WTC11 (cell line): ENCODE results near the gene SETDB1. TPM values are rescaled to one million over a fixed set of nuclear protein-coding genes. Genes with fewer than 3 reads are reported as not detected.
A peak's percentile ranks its signal among the peaks of the same experiment; 100 is the strongest.

Source experiments
- ATAC-seq: fragments of 200-7000 bp; cut with Tn5 transposase; 2 replicates; pipeline ENCODE4 v1.10.0; 2021; ENCODE audit warnings: mild to moderate bottlenecking, moderate library complexity
- CTCF ChIA-PET: fragments of 300-600 bp; sonication (Branson Sonifier 250); formaldehyde crosslinking; loops from one replicate; lab custom pipeline; 2021; ENCODE audit warnings: antibody characterized with exemption; lab: Charles Lee
- POLR2A ChIA-PET: fragments of 350-600 bp; sonication (Branson Sonifier 250); formaldehyde crosslinking; loops from one replicate; lab custom pipeline; 2021; ENCODE audit warnings: antibody characterized with exemption; lab: Charles Lee
- DNase-seq: peaks from one replicate; pipeline ENCODE4 v3.0.0; 2021; ENCODE audit warnings: low spot score
- H3K27ac Mint-ChIP-seq: 2 replicates; pipeline ENCODE4 v1.8.0; 2021; ENCODE audit warnings: mixed read lengths
- H3K27me3 Mint-ChIP-seq: 2 replicates; pipeline ENCODE4 v1.8.0; 2021; ENCODE audit warnings: low read depth, mild to moderate bottlenecking, moderate library complexity, mixed read lengths
- H3K36me3 Mint-ChIP-seq: 2 replicates; pipeline ENCODE4 v1.8.0; 2021; ENCODE audit warnings: mixed read lengths
- H3K4me1 Mint-ChIP-seq: 2 replicates; pipeline ENCODE4 v1.8.0; 2022; ENCODE audit warnings: mixed read lengths
- H3K4me3 Mint-ChIP-seq: 2 replicates; pipeline ENCODE4 v1.8.0; 2021; ENCODE audit warnings: mild to moderate bottlenecking, moderate library complexity, mixed read lengths
- H3K9me3 Mint-ChIP-seq: 2 replicates; pipeline ENCODE4 v1.8.0; 2021; ENCODE audit warnings: mixed read lengths
- ELF4 ChIP-seq: sonication (generic); formaldehyde crosslinking; IDR thresholded peaks from 2 replicates; pipeline ENCODE4 v1.8.1; 2022; ENCODE audit warnings: low read depth, mild to moderate bottlenecking, moderate library complexity, missing genetic modification reagents
- ESRRA ChIP-seq: sonication (generic); formaldehyde crosslinking; IDR thresholded peaks from 2 replicates; pipeline ENCODE4 v1.8.1; 2022; ENCODE audit warnings: mild to moderate bottlenecking, missing genetic modification reagents, borderline replicate concordance
- GTF2I ChIP-seq: fragments of 250-450 bp; sonication (Bioruptor Pico); conservative IDR thresholded peaks from 2 replicates; pipeline ENCODE4 v1.4.0; 2021; ENCODE audit warnings: mild to moderate bottlenecking
- IRF1 ChIP-seq: sonication (generic); formaldehyde crosslinking; IDR thresholded peaks from 2 replicates; pipeline ENCODE4 v1.8.0; 2023; ENCODE audit warnings: missing genetic modification reagents
- JAZF1 ChIP-seq: fragments of 250-450 bp; sonication (Bioruptor Pico); IDR thresholded peaks from 2 replicates; pipeline ENCODE4 v1.9.0; 2021; ENCODE audit warnings: moderate library complexity, mild to moderate bottlenecking, inconsistent platforms
- NFE2L1 ChIP-seq: sonication (generic); formaldehyde crosslinking; IDR thresholded peaks from 2 replicates; pipeline ENCODE4 v1.8.1; 2023; ENCODE audit warnings: missing genetic modification reagents
- OVOL2 ChIP-seq: fragments of 250-450 bp; sonication (Bioruptor Pico); IDR thresholded peaks from 2 replicates; pipeline ENCODE4 v1.9.0; 2021; ENCODE audit warnings: mild to moderate bottlenecking, borderline replicate concordance
- SOX15 ChIP-seq: fragments of 250-450 bp; sonication (Bioruptor Pico); IDR thresholded peaks from 2 replicates; pipeline ENCODE4 v1.9.0; 2021; ENCODE audit warnings: mild to moderate bottlenecking
- SP1 ChIP-seq: sonication (generic); formaldehyde crosslinking; conservative IDR thresholded peaks from 2 replicates; pipeline ENCODE4 v1.8.1; 2022; ENCODE audit warnings: missing genetic modification reagents
- ZNF121 ChIP-seq: sonication (generic); formaldehyde crosslinking; IDR thresholded peaks from 2 replicates; pipeline ENCODE4 v1.8.0; 2023; ENCODE audit warnings: missing genetic modification reagents
- ZNF138 ChIP-seq: sonication (generic); formaldehyde crosslinking; conservative IDR thresholded peaks from 2 replicates; pipeline ENCODE4 v1.8.1; 2022; ENCODE audit warnings: mild to moderate bottlenecking, moderate library complexity, missing genetic modification reagents
- ZNF281 ChIP-seq: sonication (generic); formaldehyde crosslinking; IDR thresholded peaks from 2 replicates; pipeline ENCODE4 v1.8.0; 2023; ENCODE audit warnings: mild to moderate bottlenecking, missing genetic modification reagents
- ZNF396 ChIP-seq: fragments of 250-450 bp; sonication (Bioruptor Pico); IDR thresholded peaks from 2 replicates; pipeline ENCODE4 v1.8.0; 2021; ENCODE audit warnings: mild to moderate bottlenecking, moderate library complexity, borderline replicate concordance
- ZNF425 ChIP-seq: fragments of 250-450 bp; sonication (Bioruptor Pico); conservative IDR thresholded peaks from 2 replicates; pipeline ENCODE4 v1.9.0; 2021; ENCODE audit warnings: mild to moderate bottlenecking
- total RNA-seq: library from RNA; stranded (reverse); gene quantifications from 3 replicates; pipeline ENCODE4 v1.2.3, GENCODE V29; 2021
- TF ChIP-seq, protein P1 (sequence below): fragments of 250-450 bp; sonication (Bioruptor Pico); IDR thresholded peaks from 2 replicates; pipeline ENCODE4 v1.9.0; 2021; ENCODE audit warnings: mild to moderate bottlenecking, borderline replicate concordance
- TF ChIP-seq, protein P2 (sequence below): sonication (generic); formaldehyde crosslinking; IDR thresholded peaks from 2 replicates; pipeline ENCODE4 v1.8.0; 2022; ENCODE audit warnings: missing genetic modification reagents

SETDB1 gene
- total RNA-seq, 1 experiment from 2014 or later = 53.1 TPM

- TF ChIP-seq, protein P1, sequence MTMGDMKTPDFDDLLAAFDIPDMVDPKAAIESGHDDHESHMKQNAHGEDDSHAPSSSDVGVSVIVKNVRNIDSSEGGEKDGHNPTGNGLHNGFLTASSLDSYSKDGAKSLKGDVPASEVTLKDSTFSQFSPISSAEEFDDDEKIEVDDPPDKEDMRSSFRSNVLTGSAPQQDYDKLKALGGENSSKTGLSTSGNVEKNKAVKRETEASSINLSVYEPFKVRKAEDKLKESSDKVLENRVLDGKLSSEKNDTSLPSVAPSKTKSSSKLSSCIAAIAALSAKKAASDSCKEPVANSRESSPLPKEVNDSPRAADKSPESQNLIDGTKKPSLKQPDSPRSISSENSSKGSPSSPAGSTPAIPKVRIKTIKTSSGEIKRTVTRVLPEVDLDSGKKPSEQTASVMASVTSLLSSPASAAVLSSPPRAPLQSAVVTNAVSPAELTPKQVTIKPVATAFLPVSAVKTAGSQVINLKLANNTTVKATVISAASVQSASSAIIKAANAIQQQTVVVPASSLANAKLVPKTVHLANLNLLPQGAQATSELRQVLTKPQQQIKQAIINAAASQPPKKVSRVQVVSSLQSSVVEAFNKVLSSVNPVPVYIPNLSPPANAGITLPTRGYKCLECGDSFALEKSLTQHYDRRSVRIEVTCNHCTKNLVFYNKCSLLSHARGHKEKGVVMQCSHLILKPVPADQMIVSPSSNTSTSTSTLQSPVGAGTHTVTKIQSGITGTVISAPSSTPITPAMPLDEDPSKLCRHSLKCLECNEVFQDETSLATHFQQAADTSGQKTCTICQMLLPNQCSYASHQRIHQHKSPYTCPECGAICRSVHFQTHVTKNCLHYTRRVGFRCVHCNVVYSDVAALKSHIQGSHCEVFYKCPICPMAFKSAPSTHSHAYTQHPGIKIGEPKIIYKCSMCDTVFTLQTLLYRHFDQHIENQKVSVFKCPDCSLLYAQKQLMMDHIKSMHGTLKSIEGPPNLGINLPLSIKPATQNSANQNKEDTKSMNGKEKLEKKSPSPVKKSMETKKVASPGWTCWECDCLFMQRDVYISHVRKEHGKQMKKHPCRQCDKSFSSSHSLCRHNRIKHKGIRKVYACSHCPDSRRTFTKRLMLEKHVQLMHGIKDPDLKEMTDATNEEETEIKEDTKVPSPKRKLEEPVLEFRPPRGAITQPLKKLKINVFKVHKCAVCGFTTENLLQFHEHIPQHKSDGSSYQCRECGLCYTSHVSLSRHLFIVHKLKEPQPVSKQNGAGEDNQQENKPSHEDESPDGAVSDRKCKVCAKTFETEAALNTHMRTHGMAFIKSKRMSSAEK (CRISPR knock-in tag) = no peak
- TF ChIP-seq ZNF138 (CRISPR knock-in tag) (no peak), ZNF425 (CRISPR knock-in tag) (no peak)
Observed at GRCh38 chr1:150909585-150910180, 16.5 kb upstream of the SETDB1 start (continued).

GRCh38 chr1:150912623-150913022 is 13.5 kb upstream of the SETDB1 start:
- Mint-ChIP-seq H3K27me3 (no peaks in the 10 kb centered on the region), H3K36me3 (peaks cover 3% of the 10 kb centered on the region; the same call in 1 of the 2 replicates), H3K4me3 (no peak overlapping the region), H3K27ac (peak overlapping the region; percentile 73), H3K4me1 (peaks cover 14% of the 10 kb centered on the region), H3K9me3 (peaks cover 10% of the 10 kb centered on the region)
- TF ChIP-seq, protein P2, sequence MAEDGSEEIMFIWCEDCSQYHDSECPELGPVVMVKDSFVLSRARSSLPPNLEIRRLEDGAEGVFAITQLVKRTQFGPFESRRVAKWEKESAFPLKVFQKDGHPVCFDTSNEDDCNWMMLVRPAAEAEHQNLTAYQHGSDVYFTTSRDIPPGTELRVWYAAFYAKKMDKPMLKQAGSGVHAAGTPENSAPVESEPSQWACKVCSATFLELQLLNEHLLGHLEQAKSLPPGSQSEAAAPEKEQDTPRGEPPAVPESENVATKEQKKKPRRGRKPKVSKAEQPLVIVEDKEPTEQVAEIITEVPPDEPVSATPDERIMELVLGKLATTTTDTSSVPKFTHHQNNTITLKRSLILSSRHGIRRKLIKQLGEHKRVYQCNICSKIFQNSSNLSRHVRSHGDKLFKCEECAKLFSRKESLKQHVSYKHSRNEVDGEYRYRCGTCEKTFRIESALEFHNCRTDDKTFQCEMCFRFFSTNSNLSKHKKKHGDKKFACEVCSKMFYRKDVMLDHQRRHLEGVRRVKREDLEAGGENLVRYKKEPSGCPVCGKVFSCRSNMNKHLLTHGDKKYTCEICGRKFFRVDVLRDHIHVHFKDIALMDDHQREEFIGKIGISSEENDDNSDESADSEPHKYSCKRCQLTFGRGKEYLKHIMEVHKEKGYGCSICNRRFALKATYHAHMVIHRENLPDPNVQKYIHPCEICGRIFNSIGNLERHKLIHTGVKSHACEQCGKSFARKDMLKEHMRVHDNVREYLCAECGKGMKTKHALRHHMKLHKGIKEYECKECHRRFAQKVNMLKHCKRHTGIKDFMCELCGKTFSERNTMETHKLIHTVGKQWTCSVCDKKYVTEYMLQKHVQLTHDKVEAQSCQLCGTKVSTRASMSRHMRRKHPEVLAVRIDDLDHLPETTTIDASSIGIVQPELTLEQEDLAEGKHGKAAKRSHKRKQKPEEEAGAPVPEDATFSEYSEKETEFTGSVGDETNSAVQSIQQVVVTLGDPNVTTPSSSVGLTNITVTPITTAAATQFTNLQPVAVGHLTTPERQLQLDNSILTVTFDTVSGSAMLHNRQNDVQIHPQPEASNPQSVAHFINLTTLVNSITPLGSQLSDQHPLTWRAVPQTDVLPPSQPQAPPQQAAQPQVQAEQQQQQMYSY (CRISPR knock-in tag) = no peak
- no peak for TF ChIP-seq JAZF1 (CRISPR knock-in tag)
- no peak for TF ChIP-seq ESRRA (CRISPR knock-in tag)
- TF ChIP-seq ZNF425 (CRISPR knock-in tag) = no peak
- no peak for TF ChIP-seq SOX15 (CRISPR knock-in tag)
- no peak for TF ChIP-seq NFE2L1 (CRISPR knock-in tag)
- TF ChIP-seq ZNF121 (CRISPR knock-in tag) = no peak
- peak; percentile 71 for ATAC-seq
- ChIA-PET CTCF (interaction anchor here (0.6 to 2.7 kb wide), 3 partner anchors 10 to 94 kb away, joined by 3 to 16 read pairs (median 3); partner anchors contain the start of gene MINDY1), POLR2A (no interaction called here)
- no peak for DNase-seq

GRCh38 chr1:150917387-150917786 is 8.8 kb upstream of the SETDB1 start:
- H3K27ac Mint-ChIP-seq = no peak overlapping the region
- CTCF ChIA-PET = interaction anchor here (0.6 kb wide), 1 partner anchor 680 kb away, joined by 3 read pairs; no protein-coding TSS in a partner anchor
- no peaks in the 10 kb centered on the region; the same call in 1 of the 2 replicates for H3K27me3 Mint-ChIP-seq
- no peak overlapping the region for H3K4me3 Mint-ChIP-seq
- POLR2A ChIA-PET = no interaction called here
- H3K4me1 Mint-ChIP-seq = peaks cover 14% of the 10 kb centered on the region
- no peak for ATAC-seq
- H3K36me3 Mint-ChIP-seq = no peaks in the 10 kb centered on the region
- DNase-seq = no peak
- H3K9me3 Mint-ChIP-seq = no peaks in the 10 kb centered on the region
- TF ChIP-seq GTF2I (CRISPR knock-in tag) (no peak), OVOL2 (no peak), NFE2L1 (CRISPR knock-in tag) (no peak), ELF4 (CRISPR knock-in tag) (no peak), ZNF396 (CRISPR knock-in tag) (no peak), ZNF281 (no peak), IRF1 (no peak), SP1 (CRISPR knock-in tag) (no peak)
